ENCODE results near the gene WDFY3. TPM values are rescaled to one million over a fixed set of nuclear protein-coding genes. Genes with fewer than 3 reads are reported as not detected.

The WDFY3 gene
- total and polyA plus RNA-seq, 8 donors, result 39.4 to 137 (median 44.5) TPM

- peak; percentile 36 for ATAC-seq
- H3K27me3 ChIP-seq, result no peaks in the 10 kb centered on the region
- intact Hi-C loops (cut with DNase I), result no loop called here
- peaks cover 7 to 19% of the 10 kb centered on the region in 2 donors for H3K4me1 ChIP-seq
- H3K36me3 ChIP-seq, result no peaks in the 10 kb centered on the region
- no peak for TF ChIP-seq CTCF (IDR thresholded peaks at IDR 0.05)
- DNase-seq, result no peak
- peaks cover 0 to 20% of the 10 kb centered on the region in 2 donors for H3K9me3 ChIP-seq
- no peak overlapping the region for H3K4me3 ChIP-seq
- H3K27ac ChIP-seq, result peak overlapping the region in 1 of 2 donors; percentile 5
These were observed 28.2 kb downstream of the WDFY3 start for GRCh38 chr4:84938316-84938715.

- H3K4me3 ChIP-seq, result no peak overlapping the region
- peaks cover 7 to 27% of the 10 kb centered on the region in 2 donors for H3K4me1 ChIP-seq
- no peaks in the 10 kb centered on the region for H3K36me3 ChIP-seq
- no peak overlapping the region for H3K27ac ChIP-seq
- DNase-seq (no peak), ATAC-seq (no peak)
- peaks cover 0 to 20% of the 10 kb centered on the region in 2 donors for H3K9me3 ChIP-seq
- H3K27me3 ChIP-seq, result no peaks in the 10 kb centered on the region
- no peak for TF ChIP-seq CTCF (IDR thresholded peaks at IDR 0.05)
- intact Hi-C loops (cut with DNase I), result no loop called here
These were observed 29.0 kb downstream of the WDFY3 start for GRCh38 chr4:84937381-84937977.

- Histone ChIP-seq H3K27ac (no peak overlapping the region), H3K36me3 (peaks cover 0 to 3% of the 10 kb centered on the region in 2 donors), H3K4me3 (no peak overlapping the region), H3K27me3 (no peaks in the 10 kb centered on the region), H3K4me1 (peaks cover 7 to 27% of the 10 kb centered on the region in 2 donors), H3K9me3 (peaks cover 0 to 9% of the 10 kb centered on the region in 2 donors)
- TF ChIP-seq CTCF (IDR thresholded peaks at IDR 0.05), result no peak
- intact Hi-C loops (cut with DNase I), result no loop called here
- ATAC-seq (no peak), DNase-seq (no peak)
These were observed 30.4 kb downstream of the WDFY3 start for GRCh38 chr4:84936123-84936522.

GRCh38 chr4:84932462-84932861 lies 34.0 kb downstream of the WDFY3 start:
- Histone ChIP-seq H3K27me3 (no peaks in the 10 kb centered on the region), H3K4me1 (peaks cover 0 to 11% of the 10 kb centered on the region in 2 donors), H3K9me3 (no peaks in the 10 kb centered on the region), H3K4me3 (no peak overlapping the region), H3K27ac (no peak overlapping the region), H3K36me3 (peaks cover 0 to 29% of the 10 kb centered on the region in 2 donors)
- no peak for TF ChIP-seq CTCF (IDR thresholded peaks at IDR 0.05)
- ATAC-seq (no peak), DNase-seq (no peak)
- intact Hi-C loops (cut with DNase I), result no loop called here

GRCh38 chr4:84931961-84932360 lies 34.5 kb downstream of the WDFY3 start:
- DNase-seq (no peak), ATAC-seq (no peak)
- Histone ChIP-seq H3K9me3 (no peaks in the 10 kb centered on the region), H3K4me3 (no peak overlapping the region), H3K27me3 (no peaks in the 10 kb centered on the region), H3K36me3 (peaks cover 0 to 31% of the 10 kb centered on the region in 2 donors), H3K27ac (no peak overlapping the region), H3K4me1 (peaks cover 0 to 8% of the 10 kb centered on the region in 2 donors)
- no peak for TF ChIP-seq CTCF (IDR thresholded peaks at IDR 0.05)
- intact Hi-C loops (cut with DNase I), result no loop called here
